Retinal pigment epithelial cell (primary cell): Measurements from ENCODE around the gene TGFBR3.

Experiments used
- DNase-seq: peaks from one replicate; pipeline ENCODE4 v3.0.0-alpha.2; 2010; ENCODE audit warnings: low read depth
- H3K4me3 ChIP-seq: 2 replicates; pipeline ENCODE4 v1.5.1; 2011; ENCODE audit warnings: mild to moderate bottlenecking, low read length, control low read depth, moderate library complexity
- TF ChIP-seq, protein P1 (sequence below): conservative IDR thresholded peaks from 2 replicates; pipeline ENCODE4 v1.5.1; 2011; ENCODE audit warnings: low read depth, low read length, control low read depth, inconsistent platforms

The TGFBR3 gene

DNA sequence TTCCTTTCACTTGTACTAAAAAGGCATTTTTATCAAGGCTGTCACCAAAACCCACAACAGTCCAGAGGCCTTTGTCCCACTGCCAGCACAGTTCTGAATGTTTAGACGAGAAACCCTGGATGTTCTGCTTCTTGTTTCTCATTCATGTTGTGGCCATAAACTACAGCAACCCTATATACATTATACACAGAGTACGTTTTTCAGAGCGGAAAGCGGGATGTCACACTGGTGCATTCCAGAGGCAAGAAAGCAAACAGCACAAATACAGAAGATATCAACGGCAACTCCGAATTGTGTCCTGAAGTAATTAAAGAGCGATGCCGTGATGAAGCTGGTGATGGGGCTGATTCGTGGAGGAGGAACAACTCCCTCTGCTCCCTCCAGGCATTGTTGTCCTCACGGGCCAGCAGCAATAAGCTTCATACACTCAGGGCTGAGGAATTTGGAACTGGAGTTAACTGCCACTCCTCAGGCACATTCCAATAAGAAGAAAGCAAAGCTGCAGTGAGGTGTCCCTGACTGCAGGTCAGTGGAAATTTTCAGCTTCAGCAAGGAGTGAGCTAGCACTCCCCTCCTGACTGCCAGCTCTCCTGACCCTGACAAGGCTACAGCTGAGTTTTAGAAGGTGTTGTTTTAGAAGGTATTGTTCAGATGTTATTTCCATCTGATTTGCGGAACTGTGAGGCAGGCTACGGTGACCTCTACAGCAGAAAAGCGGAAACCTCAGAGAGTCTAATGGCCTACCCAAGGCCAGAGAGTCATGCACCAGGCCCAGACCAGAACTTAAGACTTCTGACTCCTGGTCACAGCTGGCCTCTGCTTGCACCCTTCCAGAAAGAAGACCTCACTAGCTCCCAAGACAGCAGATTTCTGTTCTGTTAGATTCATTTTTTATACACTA, 149.0 kb downstream of the TGFBR3 start:
- no peak overlapping the region for H3K4me3 ChIP-seq
- TF ChIP-seq, protein P1, sequence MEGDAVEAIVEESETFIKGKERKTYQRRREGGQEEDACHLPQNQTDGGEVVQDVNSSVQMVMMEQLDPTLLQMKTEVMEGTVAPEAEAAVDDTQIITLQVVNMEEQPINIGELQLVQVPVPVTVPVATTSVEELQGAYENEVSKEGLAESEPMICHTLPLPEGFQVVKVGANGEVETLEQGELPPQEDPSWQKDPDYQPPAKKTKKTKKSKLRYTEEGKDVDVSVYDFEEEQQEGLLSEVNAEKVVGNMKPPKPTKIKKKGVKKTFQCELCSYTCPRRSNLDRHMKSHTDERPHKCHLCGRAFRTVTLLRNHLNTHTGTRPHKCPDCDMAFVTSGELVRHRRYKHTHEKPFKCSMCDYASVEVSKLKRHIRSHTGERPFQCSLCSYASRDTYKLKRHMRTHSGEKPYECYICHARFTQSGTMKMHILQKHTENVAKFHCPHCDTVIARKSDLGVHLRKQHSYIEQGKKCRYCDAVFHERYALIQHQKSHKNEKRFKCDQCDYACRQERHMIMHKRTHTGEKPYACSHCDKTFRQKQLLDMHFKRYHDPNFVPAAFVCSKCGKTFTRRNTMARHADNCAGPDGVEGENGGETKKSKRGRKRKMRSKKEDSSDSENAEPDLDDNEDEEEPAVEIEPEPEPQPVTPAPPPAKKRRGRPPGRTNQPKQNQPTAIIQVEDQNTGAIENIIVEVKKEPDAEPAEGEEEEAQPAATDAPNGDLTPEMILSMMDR, result no peak
- DNase-seq, result peak; percentile 85

DNA sequence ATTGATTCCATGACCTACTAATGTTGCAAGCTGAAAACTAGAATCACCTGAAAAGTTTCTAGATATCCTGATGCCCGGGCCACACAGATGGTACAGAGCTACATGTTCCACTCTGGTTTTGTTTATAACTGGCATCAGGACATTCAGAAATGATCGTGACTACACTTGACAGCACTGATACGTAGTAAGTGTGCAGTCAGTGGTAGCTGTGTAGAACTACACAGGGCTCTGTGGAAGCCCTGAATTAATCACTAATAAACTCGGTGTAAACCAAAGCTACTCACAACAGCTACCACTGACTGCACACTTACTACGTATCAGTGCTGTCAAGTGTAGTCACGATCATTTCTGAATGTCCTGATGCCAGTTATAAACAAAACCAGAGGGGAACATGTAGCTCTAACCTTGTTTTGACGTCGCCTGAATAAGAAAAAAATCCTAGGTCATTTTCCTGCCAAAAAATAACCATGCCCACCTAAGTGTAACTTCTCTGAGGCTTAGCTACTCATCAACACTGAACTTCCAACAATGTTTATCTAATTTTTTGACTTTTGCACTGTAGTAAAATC, 149.7 kb downstream of the TGFBR3 start:
- TF ChIP-seq, protein P1, result no peak
- no peak overlapping the region for H3K4me3 ChIP-seq
- DNase-seq, result no peak

DNA sequence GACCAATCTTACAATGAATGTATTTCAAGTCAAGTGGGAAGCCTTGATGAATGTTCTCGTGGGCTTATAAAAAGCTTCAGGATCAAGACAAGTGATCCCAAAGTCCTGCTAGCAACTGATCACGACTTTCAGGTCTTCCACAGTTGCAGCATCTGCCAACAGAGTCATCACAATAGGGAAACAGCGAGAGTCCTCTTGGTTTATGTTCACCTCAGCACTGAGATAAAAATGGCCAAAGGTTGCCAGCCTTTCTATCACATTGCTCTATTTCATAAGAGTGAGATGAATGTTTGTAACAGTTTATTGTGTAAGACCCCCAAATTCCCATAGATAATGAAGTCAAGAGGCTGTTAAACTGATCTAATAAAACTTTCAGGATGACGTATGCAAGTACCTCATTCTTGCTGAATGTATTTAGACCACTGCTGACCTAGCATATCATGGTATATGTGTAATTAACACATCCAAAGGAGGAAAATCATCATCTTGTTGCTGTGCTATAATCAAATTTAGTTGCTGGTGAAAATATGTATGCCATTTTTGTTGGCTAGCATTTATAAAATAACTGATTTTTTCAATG, 150.6 kb downstream of the TGFBR3 start:
- H3K4me3 ChIP-seq, result no peak overlapping the region
- no peak for DNase-seq
- TF ChIP-seq, protein P1, result no peak

DNA sequence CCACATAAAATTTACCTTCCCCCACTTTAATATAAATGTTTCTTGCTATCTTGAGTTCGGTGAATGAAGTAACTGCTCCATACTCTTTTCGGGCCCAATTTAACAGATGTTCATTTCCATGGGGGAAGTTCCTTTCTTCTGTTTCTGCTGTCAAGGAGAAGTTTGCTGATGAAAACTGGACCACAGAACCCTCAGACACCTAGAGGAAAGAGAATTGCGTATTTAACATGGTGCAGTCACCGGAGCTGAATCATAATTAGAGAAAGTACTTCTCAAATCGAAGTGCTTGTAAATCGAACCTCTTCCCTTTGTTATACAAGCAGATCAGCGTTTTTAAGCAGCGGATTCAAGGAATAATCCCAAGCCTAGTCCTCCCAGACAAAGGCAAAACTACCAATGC, 151.2 kb downstream of the TGFBR3 start:
- H3K4me3 ChIP-seq, result no peak overlapping the region
- no peak for DNase-seq
- TF ChIP-seq, protein P1, result no peak

DNA sequence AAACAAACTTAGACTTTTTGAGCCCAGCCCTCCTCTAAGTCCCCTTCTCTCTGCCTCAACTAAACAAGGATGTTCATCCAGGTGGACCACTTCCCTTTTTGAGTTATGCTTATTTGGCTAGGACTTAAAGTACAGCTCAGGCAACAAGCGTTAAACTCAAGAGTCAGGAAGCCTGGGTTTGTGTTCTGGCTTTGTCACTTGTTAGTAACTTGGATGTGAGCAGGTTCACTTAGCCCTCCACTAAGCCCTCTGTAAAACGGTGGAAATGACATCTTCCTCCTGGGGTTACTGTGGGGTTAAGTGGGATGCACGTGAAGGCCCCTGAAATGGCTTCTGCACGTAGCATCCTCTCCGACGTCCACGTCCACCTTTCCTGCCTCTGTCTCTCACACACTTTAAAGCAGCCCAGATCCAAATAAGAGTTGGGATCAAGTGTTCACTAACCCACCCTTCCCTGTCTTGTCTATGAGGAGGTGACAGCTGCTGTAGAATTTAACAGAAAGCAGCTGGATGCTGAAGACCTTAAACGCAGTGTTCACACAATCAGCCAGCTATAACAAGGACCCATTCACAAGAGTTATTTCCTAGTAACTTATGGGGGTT, 152.7 kb downstream of the TGFBR3 start:
- TF ChIP-seq, protein P1, result no peak
- no peak overlapping the region for H3K4me3 ChIP-seq
- DNase-seq, result no peak

DNA sequence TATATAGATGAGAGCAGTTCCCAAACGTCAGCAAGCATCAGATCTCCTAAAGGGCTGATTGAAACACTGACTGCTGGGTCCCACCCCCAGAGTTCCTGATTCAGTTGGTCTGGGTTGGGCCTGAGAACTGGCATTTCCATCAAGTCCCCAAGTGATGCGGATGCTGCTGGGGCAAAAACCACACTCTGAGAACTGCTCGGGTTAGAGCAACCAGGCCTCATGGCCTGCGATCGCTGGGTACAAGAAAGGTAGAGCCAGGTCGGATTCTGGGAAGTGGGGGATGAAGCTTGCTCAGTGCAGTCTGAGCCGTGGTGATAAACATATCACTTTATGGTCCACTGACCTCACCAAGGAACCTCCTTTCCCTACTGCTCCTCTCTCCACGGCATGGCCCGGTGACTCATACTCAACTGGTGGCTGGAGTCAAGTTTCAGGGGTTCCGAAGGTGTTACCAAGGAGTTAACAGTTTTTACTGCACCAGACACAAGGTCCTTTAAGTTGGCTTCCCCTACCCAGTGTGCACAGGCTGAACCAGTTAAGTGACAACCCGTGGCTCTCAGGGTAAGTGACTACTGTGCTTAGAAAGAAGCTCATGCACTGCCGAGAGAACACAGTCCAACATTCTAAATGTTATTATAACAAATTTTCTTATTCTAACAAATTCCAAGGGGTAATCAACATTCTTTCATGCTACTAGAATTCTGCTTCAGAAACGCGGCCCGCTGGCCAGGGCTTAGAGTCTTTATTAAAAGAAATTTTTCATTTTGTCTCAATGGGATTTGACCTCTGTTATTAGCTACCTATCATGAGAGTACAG, 153.5 kb downstream of the TGFBR3 start:
- TF ChIP-seq, protein P1, result no peak
- peak; percentile 89 for DNase-seq
- no peak overlapping the region for H3K4me3 ChIP-seq
